GM18858 (cell line): Measurements from ENCODE around the gene JMJD1C.

Source experiments
- ATAC-seq: cut with Tn5 transposase; IDR thresholded peaks from one replicate; pipeline ENCODE4 v1.9.1; 2021; ENCODE audit not compliant: unreplicated experiment

Gene JMJD1C

DNA sequence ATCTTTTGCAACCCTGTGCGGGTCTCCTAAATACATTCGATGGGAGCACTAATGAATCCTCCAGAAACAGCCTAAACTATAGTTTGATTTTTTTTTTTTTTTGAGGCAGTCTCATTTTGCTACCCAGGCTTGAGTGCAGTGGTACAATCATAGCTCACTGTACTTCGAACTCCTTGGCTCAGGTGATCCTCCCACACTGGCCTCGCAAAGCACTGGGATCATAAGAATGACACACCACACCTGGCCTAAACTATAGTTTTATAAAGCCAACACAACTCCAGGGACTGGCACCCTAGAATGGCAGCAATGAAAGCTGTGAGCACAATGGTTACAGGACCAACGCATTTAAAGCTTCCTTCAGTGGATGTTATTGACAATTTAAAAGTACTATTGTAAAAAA, 14.5 kb upstream of the JMJD1C start:
- no peak for ATAC-seq

DNA sequence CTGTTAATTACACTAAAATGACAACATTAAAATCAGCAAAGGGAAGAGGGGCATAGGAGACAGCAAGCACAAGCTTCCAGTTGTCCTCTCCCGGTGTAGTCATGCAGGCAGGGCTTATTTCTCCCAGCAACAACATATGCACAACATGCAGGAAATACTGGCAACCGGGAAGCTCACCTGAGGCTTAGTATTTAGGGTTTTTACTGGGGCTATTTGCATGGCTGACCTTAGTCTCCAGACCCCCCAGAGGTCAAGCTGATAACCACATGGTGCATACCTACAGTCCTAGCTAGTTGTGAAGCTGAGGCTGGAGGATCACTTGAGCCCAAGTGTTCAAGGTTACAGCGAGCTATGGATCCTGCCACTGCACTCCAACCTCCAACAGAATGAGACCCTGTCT, 12.8 kb upstream of the JMJD1C start:
- ATAC-seq = no peak

DNA sequence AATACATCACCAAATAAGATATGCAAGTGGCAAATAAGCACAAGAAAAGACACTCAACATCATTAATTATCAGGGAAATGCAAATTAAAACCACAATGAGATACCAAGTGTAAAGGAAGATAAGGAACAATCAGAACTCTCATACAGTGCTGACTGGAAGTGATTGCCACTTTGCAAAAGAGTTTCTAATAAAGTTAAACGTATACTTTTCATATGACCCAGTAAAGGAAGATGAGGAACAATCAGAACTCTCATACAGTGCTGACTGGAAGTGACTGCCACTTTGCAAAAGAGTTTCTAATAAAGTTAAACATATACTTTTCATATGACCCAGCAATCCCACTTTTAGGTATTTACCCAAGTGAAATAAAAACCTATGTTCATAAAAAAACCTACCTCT, 12.2 kb upstream of the JMJD1C start:
- no peak for ATAC-seq

DNA sequence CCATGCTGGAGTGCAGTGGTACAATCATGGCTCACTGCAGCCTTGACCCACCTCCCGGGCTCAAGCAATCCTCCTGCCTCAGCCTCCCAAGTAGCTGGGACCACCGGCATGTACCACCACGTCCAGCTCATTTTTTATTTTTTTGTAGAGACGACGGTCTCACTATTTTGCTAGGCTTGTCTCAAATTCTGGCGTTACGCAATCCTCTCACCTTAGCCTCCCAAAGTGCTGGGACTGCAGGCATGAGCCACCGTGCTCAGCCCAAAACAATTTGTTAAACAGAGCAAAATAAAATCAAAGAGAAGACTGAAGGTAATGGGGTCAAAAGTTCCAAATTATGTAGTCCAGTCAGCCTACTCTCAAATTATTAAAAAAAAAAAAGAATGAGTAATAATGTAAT, 8.7 kb upstream of the JMJD1C start:
- ATAC-seq = no peak

DNA sequence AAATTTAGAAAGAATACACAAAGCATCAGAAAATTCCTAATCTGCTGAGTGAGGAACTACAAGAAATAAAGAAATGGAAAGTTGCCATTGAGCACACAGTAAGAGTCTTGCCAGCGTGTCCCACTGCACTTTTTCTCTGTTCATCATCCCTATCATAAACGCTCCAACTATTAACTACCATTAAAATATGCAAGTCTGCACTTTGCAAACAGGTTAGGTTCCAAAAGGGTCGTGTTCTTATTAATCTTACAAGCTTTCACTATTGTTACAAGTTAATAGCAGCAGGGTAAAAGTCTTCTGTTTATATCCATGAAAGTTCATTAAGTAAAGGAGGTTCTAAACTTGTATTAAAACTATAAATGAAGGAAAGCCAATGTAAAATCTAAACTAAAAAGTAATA, 5.2 kb upstream of the JMJD1C start:
- ATAC-seq = no peak

DNA sequence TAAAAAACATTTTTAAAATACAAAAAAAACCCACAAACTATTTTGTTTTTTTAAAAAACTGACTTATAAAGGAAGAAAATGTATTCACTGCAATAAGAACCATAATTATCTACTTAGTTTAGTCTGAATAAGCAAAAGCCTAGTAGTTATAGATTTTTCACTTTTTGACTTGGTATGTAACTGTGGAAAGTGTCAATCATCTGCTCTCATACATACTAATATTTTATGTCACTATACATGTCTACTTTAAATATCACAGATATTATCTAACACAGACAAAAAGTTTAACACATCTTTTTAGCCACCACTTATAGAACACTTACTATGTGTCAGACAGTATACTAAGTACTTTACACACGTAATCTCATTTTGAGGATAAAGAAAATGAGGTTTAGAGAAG, 3.2 kb upstream of the JMJD1C start:
- no peak for ATAC-seq

DNA sequence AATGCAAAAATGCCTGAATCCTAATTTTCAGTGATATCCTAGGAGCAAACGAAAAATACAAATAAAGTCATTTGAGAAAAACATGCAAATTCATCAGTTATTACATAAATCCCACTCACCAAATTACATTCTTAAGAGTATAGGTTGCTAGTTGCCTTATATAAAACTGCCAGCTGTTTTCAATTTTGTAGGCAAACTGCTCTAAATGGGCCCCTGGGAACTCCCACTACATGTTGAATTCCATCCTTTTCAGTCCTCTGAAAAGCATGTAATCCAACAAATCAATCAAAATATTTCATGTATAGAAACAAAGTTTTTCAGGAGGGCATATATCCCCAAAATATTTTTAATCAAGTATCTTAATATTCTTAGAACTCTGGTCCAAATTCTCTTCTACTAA, 2.1 kb upstream of the JMJD1C start:
- no peak for ATAC-seq

DNA sequence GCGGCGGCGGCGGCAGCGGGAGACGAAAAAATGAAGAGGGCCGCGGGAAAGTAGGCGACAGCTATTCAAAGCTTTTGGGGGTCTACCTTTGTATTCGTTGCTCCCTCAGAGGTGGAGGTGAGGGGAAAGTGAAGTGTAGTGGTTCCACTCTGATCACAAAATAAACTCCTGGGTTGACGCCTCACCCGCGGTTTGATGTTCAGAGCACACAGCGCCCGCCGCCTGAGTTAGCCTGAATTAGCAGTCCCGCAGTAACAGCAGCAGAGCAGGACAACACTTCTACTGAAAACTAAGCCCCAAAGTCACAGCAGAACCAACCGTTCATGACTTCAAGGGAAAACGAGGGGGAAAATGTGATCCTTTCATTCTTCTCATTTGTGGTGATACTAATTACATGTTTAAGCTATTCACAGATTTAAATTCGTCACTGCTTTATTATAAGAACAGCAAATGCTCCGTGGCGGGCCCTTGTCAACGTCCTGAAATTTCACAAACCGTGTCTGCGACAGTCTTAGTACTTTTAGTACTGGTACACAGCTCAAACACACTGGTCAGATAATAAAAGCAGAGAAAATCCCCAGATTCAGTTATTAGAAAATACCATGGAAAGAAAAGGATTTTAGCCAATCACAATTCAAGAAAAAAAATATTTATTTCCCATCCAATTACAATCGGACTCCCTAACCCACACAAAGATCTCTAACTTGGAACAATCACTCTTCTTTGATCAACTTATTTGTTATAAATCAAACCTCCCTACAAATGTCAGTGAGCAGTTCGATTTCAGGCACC, 563 bp upstream of the JMJD1C start:
- peak; percentile 9 for ATAC-seq

DNA sequence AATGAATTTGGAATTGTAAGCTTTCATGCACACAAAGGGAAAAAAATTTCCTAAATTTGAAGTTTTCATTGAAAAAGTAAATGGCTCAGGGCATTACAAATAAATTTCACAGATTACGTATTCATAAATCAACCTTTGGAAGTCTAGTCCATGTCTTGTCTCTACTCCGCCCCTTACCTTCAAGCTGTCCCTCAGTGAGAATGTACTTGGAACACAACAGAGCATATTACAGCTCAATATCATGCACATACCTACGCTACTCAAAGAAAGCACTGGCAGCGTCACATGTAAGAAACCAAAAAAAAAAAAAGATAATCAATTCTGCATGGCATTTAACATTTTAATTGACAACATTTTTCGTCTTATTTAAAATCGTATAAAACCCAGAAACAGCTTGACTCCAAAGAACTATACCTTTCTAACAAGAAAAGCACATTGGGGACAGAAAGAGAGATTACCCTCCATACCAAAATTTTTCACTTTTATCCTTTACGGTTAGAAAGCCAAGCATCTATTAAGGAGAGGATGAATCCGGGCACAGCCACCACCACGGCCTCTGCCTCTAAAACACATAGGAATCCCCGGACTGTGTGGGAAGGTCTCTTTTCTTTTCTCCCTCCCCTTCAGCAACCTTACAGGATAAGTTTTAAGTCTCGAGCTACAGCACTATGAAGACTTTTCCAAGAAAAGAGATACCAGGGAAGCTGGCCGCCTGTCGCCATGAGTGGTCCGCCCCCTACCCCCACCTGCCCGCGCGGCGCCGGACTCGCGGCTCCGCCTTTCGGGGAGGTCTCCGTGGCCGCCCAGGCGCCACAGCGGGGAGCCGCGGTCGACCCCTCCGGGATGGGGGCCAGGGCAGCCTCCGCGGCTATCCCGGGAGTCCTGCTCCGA, 1.1 kb downstream of the JMJD1C start:
- ATAC-seq = peak; percentile 29

DNA sequence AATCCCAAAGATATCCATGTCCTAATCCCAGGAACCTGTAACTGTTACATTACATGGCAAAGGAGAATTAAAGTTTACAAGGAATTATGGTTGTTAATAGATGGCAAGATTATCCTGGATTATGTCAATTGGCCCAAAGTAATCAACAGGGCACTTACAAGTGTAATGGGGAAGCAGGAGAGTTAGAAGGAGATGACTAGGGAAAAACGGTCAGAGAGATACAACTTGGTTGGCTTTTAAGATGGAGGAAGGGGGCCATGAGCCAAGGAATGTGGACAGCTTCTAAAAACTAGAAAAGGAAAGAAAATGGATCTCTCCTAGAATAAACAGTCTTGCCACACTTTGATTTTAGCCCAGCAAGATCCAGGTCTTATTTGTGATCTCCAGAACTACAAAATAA, 3.3 kb downstream of the JMJD1C start:
- no peak for ATAC-seq

DNA sequence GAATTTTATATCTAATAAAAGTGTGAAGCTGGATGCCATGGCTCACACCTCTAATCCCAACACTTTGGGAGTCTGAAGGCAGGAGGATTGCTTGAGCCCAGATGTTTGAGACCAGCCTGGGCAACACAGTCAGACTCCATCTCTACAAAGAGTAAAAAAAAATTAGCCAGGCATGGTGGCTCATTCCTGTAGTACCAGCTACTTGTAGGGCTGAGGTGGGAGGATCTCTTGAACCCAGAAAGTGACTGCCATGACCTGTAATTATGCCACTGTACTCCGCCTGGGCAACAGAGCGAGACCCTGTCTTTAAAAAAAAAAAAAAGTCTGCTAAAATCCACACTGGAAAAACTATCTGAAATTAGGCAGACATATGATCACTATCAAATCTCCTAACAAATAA, 7.6 kb downstream of the JMJD1C start:
- no peak for ATAC-seq

DNA sequence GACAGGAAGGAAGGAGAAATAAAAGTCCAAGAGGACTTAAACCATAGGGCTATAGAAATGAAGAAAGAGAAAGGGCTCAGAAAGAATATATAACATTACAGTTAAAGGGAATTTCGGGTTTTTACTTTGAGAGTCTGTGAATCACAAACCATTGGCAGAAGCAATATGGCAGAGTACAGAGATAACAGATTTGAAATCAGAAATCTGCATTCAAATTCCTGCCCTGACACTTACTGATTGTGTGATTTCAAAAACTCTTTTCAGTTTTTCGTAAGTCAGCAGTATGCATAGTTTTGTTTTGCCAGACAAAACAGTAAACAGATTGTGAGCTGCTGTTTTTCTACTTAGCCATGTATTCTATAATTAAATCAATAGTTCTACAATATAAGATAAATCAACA, 8.2 kb downstream of the JMJD1C start:
- ATAC-seq = no peak

DNA sequence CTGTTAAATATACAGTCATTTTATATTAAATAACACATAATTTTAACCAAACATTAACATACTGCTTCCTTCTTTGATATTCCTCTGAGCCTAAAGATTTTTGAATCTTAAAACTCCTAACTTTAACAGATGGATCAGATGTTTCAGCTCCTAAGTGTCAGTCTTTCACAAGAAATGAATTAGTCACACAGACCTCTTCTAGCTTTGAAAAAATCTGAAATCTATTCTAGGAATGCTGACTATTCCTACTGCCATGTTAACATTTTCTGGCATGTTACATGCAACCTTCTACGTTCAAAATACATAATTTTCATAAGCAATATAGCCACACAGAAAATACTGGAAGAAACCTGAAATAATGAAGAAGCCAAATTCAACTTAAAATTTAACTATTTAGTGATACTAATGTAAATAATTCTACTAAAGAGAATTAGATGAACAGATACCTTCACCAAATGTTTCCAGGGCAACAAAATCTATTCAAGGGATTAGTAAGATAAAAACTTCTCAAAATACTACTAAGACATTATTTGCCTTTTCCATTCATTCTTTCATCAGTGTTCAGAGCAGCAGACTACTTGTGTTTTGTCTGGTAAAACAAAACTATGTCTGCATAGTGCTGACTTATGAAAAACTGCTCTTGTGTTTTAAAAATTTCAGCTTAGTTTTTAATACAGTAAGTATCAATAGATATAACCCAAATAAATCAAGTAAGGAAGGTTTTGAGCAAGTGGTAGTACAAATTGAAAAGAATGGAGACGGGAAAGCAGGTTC, 9.2 kb downstream of the JMJD1C start:
- ATAC-seq = no peak

DNA sequence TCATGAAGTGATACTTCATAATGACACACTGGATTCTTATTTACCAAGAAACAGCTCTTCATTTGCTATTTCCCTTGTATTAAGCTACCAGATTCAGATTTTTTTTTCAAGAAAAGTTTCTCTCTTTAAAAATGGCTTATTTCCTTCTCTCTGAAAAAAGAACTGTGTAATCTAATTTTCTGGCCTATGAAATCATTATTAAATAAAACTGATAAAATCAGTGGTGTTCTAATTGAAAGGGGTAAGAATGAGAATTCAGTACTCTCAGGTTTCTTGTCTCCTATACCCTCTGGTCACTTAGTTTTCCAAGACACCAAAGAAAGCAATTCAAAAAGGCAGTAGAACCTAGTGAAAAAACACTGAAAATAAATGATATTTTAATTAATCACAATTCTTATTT, 10.3 kb downstream of the JMJD1C start:
- ATAC-seq = no peak

DNA sequence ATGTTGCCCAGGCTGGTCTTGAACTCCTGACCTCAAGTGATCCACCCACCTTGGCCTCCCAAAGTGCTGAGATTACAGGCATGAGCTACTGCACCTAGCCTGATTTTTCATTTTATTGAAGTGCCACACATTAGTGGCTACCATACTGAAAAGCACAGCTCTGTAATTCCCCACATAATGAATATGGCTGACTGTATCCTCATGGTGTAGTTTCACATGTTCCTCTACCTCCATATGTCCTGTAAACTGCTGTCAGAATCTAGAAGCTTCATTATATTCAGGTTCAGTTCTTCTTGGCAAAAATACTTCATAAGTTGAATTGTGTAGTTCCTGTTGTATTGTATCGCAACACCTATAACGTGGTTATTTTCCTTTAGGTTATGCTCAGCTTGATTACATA, 11.1 kb downstream of the JMJD1C start:
- no peak for ATAC-seq

DNA sequence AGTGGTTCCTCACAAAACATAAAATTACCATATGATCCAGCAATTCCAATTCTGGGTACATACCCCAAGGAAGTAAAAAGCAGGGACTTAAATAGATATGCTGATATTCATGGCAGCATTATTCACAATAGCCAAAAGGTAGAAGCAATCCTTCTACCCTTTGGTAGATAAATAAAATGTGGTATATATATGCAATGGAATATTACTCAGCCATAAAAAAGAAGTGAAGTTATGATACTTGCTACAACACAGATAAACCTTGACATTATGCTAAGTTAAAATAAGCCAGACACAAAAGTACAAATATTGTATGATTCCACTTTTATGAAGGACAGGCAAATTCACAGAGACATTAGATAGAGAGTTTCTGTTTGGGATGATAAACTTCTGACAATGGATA, 13.3 kb downstream of the JMJD1C start:
- no peak for ATAC-seq

DNA sequence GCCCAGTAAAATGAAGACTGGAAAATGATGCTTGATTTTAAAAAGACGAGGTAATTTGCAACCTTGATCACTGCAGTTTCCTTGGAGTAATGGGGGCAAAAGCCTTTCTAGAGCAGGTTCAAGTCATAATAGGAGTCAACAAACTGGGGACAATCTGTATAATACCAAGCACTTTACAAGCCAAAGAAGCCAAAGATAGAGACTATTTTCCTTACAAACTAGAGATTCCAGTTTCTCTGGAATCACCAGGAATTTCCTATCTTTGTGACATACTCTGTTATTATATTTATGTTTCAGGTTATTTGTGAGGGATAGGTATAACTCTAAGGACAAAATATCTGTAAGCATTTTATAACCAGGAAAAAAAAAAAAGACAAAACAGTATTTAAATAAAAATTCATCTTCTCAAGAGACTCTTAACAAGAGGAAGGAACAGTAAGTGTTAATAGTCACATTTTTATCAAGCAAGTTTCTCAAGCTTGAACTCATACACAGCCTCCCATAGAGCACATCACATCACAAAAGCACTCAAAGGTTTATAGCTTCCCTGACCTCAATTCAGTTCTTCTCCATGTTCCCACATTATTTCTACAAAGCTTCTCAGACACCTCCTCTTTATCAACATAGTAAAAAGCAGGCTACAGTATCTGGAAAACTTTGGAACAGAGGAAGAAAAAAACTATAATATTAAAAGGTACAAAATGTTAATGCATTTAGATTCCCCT, 18.9 kb downstream of the JMJD1C start:
- ATAC-seq = no peak

DNA sequence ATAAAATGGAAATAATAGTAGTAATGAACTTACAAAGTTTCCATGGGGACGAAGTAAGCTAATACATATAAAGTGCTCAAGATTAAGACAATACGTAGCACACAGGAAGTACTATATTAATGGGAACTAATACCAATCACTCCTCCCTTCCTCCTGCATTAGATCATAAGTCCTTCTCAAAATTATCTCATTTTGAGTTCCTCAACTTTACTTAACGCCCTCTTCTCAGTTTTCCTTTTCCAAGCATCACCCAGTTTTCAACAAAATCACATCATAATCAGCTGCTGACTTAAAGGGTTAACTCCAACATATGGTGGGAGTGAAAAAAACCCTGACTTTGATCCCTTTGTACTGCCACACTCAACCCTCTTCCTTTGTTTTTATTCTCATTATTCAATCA, 24.4 kb downstream of the JMJD1C start:
- no peak for ATAC-seq

DNA sequence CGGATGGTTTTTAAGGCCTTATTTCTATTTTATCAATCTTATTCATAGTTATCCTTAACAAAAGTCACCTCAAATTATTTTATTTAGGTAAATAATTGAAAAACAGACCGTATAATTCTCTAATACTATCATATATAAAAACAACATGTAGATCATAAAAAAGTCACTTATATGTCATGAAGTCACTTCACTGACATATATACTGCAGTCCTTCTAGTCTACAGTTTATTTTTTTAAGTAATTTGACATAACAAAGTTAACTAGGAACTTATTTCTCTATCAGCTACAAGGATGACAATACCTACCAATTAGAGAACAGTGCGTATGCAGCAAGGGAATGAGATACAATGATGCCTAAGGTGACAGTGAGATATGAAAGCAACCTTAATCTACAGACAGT, 26.2 kb downstream of the JMJD1C start:
- ATAC-seq = no peak

DNA sequence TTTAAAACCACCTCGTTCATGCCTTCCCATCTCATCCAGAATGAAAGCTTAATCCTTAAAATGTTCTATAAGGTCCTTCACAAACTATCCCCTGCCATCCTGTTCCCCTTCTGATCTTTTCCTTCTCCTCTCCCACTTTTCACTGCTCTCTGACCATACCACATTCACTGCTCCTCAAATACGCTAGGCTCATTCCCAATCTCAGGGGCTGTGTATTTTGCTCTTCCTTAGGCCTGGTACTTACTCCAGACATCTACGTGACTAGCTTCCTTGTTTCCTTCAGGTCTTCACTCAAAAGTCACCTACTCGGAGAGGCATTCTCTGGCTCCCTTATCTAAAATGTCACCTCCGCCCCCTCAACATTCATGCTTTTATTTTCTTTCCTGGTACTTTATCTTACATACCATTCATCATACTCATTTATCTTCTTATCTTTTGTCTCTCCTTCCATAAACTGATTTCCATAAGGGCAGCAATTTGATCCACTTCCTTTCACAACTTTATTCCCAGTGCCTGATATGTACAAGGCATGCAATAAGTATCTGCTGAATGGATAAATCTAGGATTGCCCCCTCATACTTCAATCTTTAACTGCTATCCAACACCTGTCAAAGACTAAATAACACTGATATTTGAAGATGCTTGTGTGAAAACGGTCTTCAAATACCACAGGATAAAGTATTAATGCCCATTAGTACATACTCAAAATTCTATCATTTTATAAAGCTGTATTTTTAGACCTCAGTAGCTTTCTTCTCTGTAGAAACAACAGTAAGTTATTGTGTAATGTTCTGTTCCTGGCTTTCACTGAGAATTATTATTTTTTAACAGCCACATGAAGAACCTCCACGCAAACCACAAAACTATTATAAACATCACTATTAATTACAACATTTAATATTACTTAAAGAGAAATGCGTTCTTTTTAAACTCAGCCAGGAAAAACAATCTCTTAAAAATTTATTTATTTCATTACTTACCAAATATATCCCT, 27.0 kb downstream of the JMJD1C start:
- ATAC-seq = no peak
